ENCODE data around the gene TUBA4A. TPM values are rescaled to one million over a fixed set of nuclear protein-coding genes. Genes with fewer than 3 reads are reported as not detected.

The TUBA4A gene
- total and polyA plus RNA-seq, 9 donors: 7.9 to 53.6 (median 16.5) TPM

DNA sequence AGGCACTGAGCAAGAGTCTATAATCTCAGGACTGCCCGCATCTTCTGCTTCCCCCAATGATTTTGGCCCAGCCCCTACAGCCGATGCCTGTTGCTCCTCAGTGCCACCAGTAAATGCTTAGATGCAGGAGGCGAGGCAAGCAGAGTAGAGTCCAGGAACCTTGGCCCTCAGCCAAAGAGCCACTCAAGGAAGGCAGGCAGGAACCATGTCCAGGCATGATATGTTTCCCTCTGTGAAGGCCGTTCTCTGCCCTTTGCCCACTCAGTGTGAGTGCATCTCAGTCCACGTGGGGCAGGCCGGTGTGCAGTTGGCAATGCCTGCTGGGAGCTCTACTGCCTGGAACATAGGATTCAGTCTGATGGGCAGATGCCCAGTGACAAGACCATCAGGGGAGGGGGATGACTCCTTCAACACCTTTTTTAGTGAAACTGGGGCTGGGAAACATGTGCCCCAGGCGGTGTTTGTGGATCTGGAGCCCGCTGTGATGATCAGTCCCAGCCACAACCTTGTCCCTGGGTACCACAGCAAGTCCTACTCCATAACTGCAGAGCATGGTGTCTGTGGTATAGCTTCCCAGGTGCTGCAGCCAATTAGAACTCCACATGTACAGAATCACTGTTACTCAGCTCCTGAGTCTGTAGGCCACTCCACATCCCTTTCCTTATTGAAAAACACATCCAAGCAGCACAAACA, 15.8 kb upstream of the TUBA4A start:
- Histone ChIP-seq H3K4me3 (no peak overlapping the region), H3K27ac (no peak overlapping the region), H3K9me3 (no peaks in the 10 kb centered on the region), H3K4me1 (ENCODE audit: insufficient read depth) (no peaks in the 10 kb centered on the region), H3K27me3 (no peaks in the 10 kb centered on the region), H3K36me3 (no peaks in the 10 kb centered on the region)
- no peak for TF ChIP-seq POLR2A (IDR thresholded peaks at IDR 0.05)
- WGBS, 3 donors: 51 to 63% (median 53%) methylated on average over 8 of the region's 8 CpGs
- intact Hi-C loops (cut with DNase I): loop anchor here in 2 of 4 donors (10.0 kb wide), 1 partner anchor 255 kb away; no protein-coding TSS in a partner anchor
- DNase-seq: peak in 1 of 5 donors; percentile 22

DNA sequence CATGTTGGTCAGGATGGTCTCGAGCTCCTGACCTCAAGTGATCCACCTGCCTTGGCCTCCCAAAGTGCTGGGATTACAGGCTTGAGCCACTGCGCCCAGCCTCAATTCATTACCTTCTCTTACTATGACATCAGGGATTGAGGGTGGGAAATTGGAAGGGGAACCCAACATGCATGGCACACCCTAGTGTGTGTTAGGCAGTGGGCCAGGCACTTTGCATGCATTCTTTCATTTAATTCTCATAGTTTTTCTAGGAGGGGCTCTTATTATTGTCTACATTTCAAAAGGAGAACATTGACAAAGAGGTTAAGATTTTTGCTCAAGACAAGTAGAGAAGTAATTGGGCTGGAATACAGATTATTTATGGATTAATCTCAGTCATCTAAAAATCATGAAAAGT, 14.6 kb upstream of the TUBA4A start:
- TF ChIP-seq EP300 (IDR thresholded peaks at IDR 0.05): no peak
- TF ChIP-seq, protein P1, sequence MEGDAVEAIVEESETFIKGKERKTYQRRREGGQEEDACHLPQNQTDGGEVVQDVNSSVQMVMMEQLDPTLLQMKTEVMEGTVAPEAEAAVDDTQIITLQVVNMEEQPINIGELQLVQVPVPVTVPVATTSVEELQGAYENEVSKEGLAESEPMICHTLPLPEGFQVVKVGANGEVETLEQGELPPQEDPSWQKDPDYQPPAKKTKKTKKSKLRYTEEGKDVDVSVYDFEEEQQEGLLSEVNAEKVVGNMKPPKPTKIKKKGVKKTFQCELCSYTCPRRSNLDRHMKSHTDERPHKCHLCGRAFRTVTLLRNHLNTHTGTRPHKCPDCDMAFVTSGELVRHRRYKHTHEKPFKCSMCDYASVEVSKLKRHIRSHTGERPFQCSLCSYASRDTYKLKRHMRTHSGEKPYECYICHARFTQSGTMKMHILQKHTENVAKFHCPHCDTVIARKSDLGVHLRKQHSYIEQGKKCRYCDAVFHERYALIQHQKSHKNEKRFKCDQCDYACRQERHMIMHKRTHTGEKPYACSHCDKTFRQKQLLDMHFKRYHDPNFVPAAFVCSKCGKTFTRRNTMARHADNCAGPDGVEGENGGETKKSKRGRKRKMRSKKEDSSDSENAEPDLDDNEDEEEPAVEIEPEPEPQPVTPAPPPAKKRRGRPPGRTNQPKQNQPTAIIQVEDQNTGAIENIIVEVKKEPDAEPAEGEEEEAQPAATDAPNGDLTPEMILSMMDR (IDR thresholded peaks at IDR 0.05): no peak
- TF ChIP-seq POLR2A (IDR thresholded peaks at IDR 0.05): no peak
- WGBS, 3 donors: 69 to 86% (median 83%) methylated on average over 2 of the region's 2 CpGs
- Histone ChIP-seq H3K9me3 (no peaks in the 10 kb centered on the region), H3K4me3 (no peak overlapping the region), H3K36me3 (no peaks in the 10 kb centered on the region), H3K4me1 (ENCODE audit: insufficient read depth) (no peaks in the 10 kb centered on the region), H3K27me3 (no peaks in the 10 kb centered on the region), H3K27ac (no peak overlapping the region)
- DNase-seq: no peak
- intact Hi-C loops (cut with DNase I): no loop called here

DNA sequence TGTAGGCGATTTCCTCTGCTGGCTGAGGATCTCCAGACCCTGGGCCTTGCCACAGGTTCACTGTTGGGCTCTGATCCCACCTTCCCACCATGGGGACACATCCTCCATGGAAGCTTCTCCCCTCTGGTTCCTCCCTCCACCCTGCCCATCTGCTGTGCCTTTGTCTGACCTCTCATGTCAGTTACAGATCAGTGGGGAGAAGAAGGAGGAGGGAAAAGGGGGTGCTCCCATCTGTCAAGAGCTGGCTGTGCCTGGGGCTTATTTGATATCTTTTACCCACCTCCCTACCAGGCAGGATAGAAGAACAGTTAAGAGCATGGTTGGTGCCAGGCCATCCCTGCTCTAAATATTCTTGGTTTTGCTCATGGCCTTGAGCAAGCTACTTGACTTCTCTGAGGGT, 13.2 kb upstream of the TUBA4A start:
- intact Hi-C loops (cut with DNase I): no loop called here
- no peak overlapping the region for H3K4me3 ChIP-seq
- no peaks in the 10 kb centered on the region for H3K4me1 ChIP-seq (ENCODE audit: insufficient read depth)
- TF ChIP-seq POLR2A (IDR thresholded peaks at IDR 0.05) (no peak), EP300 (IDR thresholded peaks at IDR 0.05) (no peak)
- TF ChIP-seq, protein P1 (IDR thresholded peaks at IDR 0.05): no peak
- 70 to 81% (median 80%) methylated on average over 1 of the region's 1 CpG for WGBS, 3 donors
- H3K9me3 ChIP-seq: no peaks in the 10 kb centered on the region
- no peak for DNase-seq
- H3K27me3 ChIP-seq: no peaks in the 10 kb centered on the region
- no peak overlapping the region for H3K27ac ChIP-seq
- no peaks in the 10 kb centered on the region for H3K36me3 ChIP-seq

DNA sequence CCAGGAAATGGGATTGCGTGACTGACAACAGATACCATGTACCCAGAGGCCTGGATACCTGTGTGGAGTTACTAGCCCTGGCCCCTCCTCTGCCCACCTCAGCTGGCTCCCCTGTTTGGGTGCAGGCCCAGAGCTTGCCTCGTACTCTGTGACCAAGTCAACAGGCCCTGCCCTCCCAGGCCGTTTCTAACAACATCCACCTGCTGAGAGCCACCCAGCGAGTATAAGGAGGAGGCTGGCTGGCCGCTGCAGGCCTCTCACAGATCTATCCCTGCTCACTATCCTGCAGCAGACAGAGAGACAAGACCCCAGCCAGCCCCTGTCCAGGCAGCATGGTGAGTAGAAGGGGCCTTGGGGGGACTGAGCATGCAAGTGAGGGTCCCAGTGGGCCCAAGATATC, 12.5 kb upstream of the TUBA4A start:
- Histone ChIP-seq H3K4me3 (no peak overlapping the region), H3K36me3 (no peaks in the 10 kb centered on the region), H3K27ac (no peak overlapping the region), H3K9me3 (no peaks in the 10 kb centered on the region), H3K4me1 (ENCODE audit: insufficient read depth) (no peaks in the 10 kb centered on the region), H3K27me3 (no peaks in the 10 kb centered on the region)
- TF ChIP-seq EP300 (IDR thresholded peaks at IDR 0.05) (no peak), POLR2A (IDR thresholded peaks at IDR 0.05) (no peak)
- TF ChIP-seq, protein P1 (IDR thresholded peaks at IDR 0.05): no peak
- no peak for DNase-seq
- intact Hi-C loops (cut with DNase I): no loop called here
- WGBS, 3 donors: 59 to 64% (median 62%) methylated on average over 4 to 5 of the region's 5 CpGs
